Stimulated activated naive CD4-positive, alpha-beta T cell treated with Interleukin-2 at 50 U/mL for 16 hours (primary cell): ENCODE measurements around the gene SLC66A1.
A peak's percentile ranks its signal among the peaks of the same experiment; 100 is the strongest.

Source experiments
- DNase-seq: peaks from one replicate; lab custom pipeline; 2025; lab: John Stamatoyannopoulos, UW

SLC66A1 gene

DNA sequence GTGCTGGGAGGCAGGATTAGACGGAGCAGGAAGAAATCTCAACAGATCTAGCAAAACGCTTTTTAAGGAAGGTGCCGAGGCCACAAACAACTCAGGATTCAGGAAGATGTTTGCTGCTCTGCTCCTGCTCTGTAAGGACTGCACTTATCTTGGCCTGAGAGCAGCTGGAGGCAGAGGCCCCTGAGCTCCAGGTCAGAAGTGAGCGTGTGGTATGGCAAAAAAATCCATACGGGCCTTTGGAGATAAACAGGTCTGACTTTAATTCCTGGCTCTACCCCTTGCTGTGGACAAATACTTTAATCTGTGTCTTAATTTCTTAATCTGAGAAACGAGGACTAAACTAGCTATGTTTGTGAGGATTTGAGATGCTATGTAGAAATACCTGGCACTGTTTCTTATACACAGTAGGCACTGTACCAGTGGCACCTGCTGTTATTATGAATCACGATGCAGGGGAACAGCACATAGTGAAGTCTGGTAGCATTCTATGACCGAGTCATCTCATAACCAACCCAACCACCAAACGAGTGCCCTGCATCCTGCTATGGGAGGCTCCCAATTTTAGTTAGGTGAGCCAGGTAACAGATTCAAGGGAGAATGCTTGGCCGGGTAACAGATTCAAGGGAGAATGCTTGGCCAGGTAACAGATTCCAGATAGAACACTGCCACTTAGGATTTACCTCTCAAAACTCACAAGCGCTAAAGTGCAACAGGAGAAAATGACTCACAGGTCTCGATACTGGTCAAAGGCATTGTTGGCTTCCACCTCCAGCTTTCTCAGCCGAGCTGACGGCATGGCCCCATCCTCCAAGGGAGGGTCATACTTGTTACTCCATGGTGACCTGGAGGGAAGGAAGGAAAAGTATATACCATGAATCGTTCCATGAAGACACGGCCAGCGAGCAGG lies 65.9 kb downstream of the SLC66A1 start:
- DNase-seq, result peak; percentile 11
